ENCODE data around the gene SORCS2. TPM values are rescaled to one million over a fixed set of nuclear protein-coding genes. Genes with fewer than 3 reads are reported as not detected.

SORCS2 gene
- total RNA-seq, 1 experiment from 2014 or later: not detected

DNA sequence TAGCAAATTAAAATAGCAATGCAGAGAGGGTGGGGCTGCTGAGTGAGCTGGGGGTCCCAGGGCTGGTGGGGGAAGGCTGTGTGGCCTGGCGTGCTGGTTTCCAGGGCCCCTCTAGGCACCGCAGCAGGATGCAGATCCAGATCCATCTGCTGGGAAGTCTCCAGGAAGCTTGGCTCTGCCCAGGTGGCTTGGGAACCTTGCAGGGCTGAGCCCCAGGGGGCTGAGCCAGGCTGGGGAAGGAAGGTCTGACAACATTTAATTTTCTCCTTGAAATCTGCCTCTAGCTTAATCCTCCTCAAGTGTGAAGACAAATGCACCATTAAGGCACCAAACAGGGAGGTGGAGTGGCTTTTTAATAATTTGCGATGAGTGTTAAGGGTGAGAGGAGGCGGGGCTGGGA is 31.7 kb downstream of the SORCS2 start:
- no peak for DNase-seq (ENCODE audit: unreplicated experiment)
- no peak overlapping the region for H3K27ac Mint-ChIP-seq (ENCODE audit: low read depth, unreplicated experiment)
- CTCF ChIA-PET: interaction anchor here (0.6 to 0.7 kb wide), 2 partner anchors 30 to 121 kb away, joined by 3 read pairs; no protein-coding TSS in a partner anchor
- intact Hi-C loops (cut with micrococcal nuclease): no loop called here
- no peaks in the 10 kb centered on the region for H3K27me3 Mint-ChIP-seq (ENCODE audit: insufficient read depth, unreplicated experiment)
- H3K4me3 Mint-ChIP-seq (ENCODE audit: unreplicated experiment): no peak overlapping the region
- POLR2A ChIA-PET: no interaction called here
- TF ChIP-seq, protein P1, sequence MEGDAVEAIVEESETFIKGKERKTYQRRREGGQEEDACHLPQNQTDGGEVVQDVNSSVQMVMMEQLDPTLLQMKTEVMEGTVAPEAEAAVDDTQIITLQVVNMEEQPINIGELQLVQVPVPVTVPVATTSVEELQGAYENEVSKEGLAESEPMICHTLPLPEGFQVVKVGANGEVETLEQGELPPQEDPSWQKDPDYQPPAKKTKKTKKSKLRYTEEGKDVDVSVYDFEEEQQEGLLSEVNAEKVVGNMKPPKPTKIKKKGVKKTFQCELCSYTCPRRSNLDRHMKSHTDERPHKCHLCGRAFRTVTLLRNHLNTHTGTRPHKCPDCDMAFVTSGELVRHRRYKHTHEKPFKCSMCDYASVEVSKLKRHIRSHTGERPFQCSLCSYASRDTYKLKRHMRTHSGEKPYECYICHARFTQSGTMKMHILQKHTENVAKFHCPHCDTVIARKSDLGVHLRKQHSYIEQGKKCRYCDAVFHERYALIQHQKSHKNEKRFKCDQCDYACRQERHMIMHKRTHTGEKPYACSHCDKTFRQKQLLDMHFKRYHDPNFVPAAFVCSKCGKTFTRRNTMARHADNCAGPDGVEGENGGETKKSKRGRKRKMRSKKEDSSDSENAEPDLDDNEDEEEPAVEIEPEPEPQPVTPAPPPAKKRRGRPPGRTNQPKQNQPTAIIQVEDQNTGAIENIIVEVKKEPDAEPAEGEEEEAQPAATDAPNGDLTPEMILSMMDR (IDR thresholded peaks at IDR 0.05; ENCODE audit: unreplicated experiment): no peak
- no TSS peak for BruUV-seq (replicated peaks)
- peaks cover under 1% of the 10 kb centered on the region for H3K4me1 Mint-ChIP-seq (ENCODE audit: insufficient read depth, unreplicated experiment)
- no peaks in the 10 kb centered on the region for H3K9me3 Mint-ChIP-seq (ENCODE audit: unreplicated experiment)
- H3K36me3 Mint-ChIP-seq (ENCODE audit: insufficient read depth, unreplicated experiment): no peaks in the 10 kb centered on the region

DNA sequence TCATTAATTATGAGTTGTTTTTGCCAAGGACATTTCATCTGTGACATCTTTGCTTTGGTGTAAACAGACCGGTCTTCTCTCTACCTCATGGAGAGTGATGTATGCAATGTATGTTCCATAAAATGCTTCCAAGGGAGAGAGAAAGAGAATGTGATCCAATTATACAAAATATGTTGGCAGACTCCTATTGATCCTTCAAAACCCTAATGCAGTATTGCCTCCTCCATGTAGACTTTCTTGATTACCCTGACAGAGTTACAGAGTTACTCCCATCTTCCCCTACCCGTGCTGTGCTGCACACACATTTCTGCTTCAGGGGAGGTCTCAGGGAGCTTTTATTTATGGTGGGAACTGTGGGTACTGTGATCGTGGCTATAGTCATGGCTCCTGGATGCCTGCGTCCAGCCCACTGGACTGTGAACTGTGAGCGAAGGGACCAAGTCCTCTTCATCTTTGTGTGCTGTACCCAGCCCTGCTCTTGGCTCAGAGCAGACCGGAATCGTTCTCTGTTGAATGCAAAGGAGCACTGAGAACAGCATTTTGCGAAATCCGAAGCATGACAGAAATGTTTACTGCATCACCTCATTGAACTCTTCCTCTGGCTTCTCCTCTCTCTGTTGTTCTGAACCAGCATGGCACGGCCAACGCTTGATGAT is 32.7 kb downstream of the SORCS2 start:
- intact Hi-C loops (cut with micrococcal nuclease): no loop called here
- Mint-ChIP-seq H3K4me1 (ENCODE audit: insufficient read depth, unreplicated experiment) (no peaks in the 10 kb centered on the region), H3K27ac (ENCODE audit: low read depth, unreplicated experiment) (no peak overlapping the region), H3K27me3 (ENCODE audit: insufficient read depth, unreplicated experiment) (no peaks in the 10 kb centered on the region), H3K36me3 (ENCODE audit: insufficient read depth, unreplicated experiment) (no peaks in the 10 kb centered on the region), H3K9me3 (ENCODE audit: unreplicated experiment) (no peaks in the 10 kb centered on the region), H3K4me3 (ENCODE audit: unreplicated experiment) (no peak overlapping the region)
- CTCF ChIA-PET: interaction anchor here (0.6 kb wide), 2 partner anchors 31 to 785 kb away, joined by 3 to 4 read pairs; no protein-coding TSS in a partner anchor
- BruUV-seq (replicated peaks): no TSS peak
- DNase-seq (ENCODE audit: unreplicated experiment): no peak
- TF ChIP-seq, protein P1 (IDR thresholded peaks at IDR 0.05; ENCODE audit: unreplicated experiment): no peak
- POLR2A ChIA-PET: no interaction called here

DNA sequence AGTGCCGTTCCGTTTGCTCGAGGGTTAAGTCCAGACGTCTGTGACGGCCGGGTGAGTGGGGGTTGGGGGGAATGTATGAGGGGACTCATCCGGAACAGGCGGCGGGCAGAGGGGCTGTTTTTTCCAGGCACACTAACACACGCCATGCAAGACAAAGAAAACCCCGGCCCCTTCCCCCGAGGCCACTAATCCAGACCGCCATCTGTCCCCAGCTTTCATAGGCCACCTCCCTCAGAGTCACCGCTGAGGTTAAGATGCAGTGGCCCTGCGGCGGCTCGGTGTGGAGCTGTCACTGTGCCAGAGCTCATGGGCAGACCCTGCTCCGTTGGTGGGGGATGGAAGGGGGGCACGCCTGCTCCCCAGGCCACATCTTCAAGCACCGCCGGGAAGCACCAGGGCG is 34.1 kb downstream of the SORCS2 start:
- TF ChIP-seq, protein P1 (IDR thresholded peaks at IDR 0.05; ENCODE audit: unreplicated experiment): no peak
- Mint-ChIP-seq H3K27me3 (ENCODE audit: insufficient read depth, unreplicated experiment) (no peaks in the 10 kb centered on the region), H3K4me1 (ENCODE audit: insufficient read depth, unreplicated experiment) (no peaks in the 10 kb centered on the region), H3K27ac (ENCODE audit: low read depth, unreplicated experiment) (no peak overlapping the region), H3K9me3 (ENCODE audit: unreplicated experiment) (no peaks in the 10 kb centered on the region), H3K36me3 (ENCODE audit: insufficient read depth, unreplicated experiment) (no peaks in the 10 kb centered on the region), H3K4me3 (ENCODE audit: unreplicated experiment) (no peak overlapping the region)
- POLR2A ChIA-PET: no interaction called here
- no TSS peak for BruUV-seq (replicated peaks)
- DNase-seq (ENCODE audit: unreplicated experiment): no peak
- intact Hi-C loops (cut with micrococcal nuclease): no loop called here
- CTCF ChIA-PET: interaction anchor here (1.0 kb wide), 1 partner anchor 48 kb away, joined by 3 read pairs; no protein-coding TSS in a partner anchor

DNA sequence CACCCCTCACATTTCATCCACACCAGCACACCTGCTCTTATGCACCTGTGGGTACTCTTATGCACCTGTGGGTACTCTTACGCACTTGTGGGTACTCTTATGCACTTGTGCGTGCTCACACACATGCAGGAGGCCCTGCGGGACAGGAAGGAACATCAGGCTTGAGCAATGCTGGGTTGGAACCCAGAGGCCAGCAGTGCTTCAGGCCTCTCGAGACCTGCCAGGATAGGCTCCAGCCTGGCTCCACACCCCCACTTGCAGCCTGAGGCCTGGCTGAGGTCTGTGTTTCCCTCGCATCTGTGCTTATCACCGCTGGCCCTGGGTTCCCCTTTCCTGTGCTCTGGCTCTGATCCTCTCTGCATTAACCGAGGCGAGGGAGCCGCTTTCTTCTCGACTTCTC is 34.7 kb downstream of the SORCS2 start:
- CTCF ChIA-PET: no interaction called here
- no peaks in the 10 kb centered on the region for H3K9me3 Mint-ChIP-seq (ENCODE audit: unreplicated experiment)
- no peak overlapping the region for H3K27ac Mint-ChIP-seq (ENCODE audit: low read depth, unreplicated experiment)
- H3K36me3 Mint-ChIP-seq (ENCODE audit: insufficient read depth, unreplicated experiment): no peaks in the 10 kb centered on the region
- intact Hi-C loops (cut with micrococcal nuclease): no loop called here
- no peak for DNase-seq (ENCODE audit: unreplicated experiment)
- no peaks in the 10 kb centered on the region for H3K4me1 Mint-ChIP-seq (ENCODE audit: insufficient read depth, unreplicated experiment)
- POLR2A ChIA-PET: no interaction called here
- H3K27me3 Mint-ChIP-seq (ENCODE audit: insufficient read depth, unreplicated experiment): no peaks in the 10 kb centered on the region
- no peak overlapping the region for H3K4me3 Mint-ChIP-seq (ENCODE audit: unreplicated experiment)
- TF ChIP-seq, protein P1 (IDR thresholded peaks at IDR 0.05; ENCODE audit: unreplicated experiment): no peak
- BruUV-seq (replicated peaks): no TSS peak

Data from MCF 10A (cell line).